HG02759 (cell line): Measurements from ENCODE around the gene CHRNA7.
A peak's percentile ranks its signal among the peaks of the same experiment; 100 is the strongest.
"Not testable (repeated sequence)": the region's sequence is repeated elsewhere in the genome, so short reads cannot be mapped to it uniquely, and the experiment has no call there.

ENCODE experiments used
- ATAC-seq: cut with Tn5 transposase; IDR thresholded peaks from one replicate; pipeline ENCODE4 v1.9.1; 2021; ENCODE audit warnings: mild to moderate bottlenecking, moderate library complexity; ENCODE audit not compliant: unreplicated experiment

The CHRNA7 gene

DNA sequence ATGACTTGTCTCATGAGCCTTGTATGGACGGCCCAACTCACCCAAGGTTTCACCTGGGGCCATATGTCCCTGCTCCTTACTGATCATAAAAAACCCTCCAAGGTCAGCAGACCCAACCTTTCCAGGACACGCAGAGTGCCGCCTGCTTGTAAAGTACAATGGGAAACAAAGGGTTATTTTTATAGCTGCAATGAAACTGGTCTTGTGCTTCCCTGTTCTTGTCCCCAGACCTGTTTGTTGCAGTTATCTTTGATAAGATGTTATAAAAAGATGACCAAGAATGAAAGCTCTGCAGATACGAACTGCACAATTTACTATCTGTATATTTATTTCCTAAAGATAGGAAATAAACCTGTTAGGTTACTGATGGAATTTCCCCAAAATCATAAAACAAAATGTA is 136.0 kb downstream of the CHRNA7 start:
- not testable (repeated sequence) for ATAC-seq

DNA sequence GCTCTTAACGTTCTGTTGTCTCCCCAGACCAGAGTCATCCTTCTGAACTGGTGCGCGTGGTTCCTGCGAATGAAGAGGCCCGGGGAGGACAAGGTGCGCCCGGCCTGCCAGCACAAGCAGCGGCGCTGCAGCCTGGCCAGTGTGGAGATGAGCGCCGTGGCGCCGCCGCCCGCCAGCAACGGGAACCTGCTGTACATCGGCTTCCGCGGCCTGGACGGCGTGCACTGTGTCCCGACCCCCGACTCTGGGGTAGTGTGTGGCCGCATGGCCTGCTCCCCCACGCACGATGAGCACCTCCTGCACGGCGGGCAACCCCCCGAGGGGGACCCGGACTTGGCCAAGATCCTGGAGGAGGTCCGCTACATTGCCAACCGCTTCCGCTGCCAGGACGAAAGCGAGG is 137.6 kb downstream of the CHRNA7 start:
- ATAC-seq: not testable (repeated sequence)

DNA sequence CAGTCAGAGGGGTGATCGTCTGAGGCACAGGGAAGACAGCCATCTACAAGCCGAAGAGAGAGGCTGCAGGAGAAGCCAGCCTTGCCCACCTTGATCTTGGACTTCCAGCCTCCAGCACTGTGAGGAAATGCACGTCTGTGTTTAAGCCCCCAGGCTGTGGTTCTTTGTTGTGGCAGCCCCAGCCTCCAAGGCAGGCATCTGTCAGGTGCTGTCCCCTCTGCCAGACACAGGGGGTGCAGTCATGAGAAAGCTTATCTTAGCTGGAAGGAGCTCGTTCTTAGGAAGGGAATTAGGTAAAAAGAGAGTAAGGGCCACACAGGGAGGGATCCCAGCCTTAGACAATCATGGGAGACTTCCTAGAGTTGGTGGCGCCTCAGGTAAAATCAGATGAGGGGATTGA is 150.3 kb downstream of the CHRNA7 start:
- ATAC-seq: not testable (repeated sequence)

DNA sequence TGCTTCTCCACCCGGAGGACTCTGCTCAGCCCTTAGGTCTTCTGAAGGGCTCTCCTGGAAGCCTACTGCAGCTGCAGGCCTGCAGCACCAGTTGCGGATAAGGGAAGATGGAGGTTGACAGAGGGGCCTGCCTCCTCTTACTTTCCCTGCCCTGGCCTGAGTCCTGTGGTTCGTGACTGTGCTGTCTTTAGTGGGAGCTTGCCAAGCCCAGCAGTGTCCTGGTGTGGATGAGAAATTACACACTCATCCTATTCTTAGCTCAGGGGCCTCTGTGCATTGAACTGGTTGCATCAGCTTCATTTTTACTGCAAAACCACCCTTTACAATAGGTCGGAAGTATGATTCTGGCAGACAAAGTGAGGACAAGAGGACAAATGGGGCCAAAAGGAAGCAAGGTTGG is 163.5 kb downstream of the CHRNA7 start:
- ATAC-seq: not testable (repeated sequence)

DNA sequence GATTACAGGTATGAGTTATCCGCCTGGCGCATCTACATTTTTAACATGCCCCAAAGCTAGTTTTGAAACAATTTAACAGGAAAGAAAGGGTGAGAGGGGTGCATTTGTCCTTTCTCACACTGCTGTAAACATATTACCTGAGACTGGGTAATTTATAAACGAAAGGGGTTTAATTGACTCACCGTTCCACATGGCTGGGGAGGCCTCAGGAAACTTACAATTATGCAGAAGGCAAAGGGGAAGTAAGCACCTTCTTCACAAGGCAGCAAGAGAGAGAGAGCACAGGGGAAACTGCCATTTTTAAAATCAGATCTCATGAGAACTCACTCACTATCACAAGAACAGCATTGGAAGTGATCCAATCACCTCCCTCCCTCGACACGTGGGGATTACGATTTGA is 165.9 kb downstream of the CHRNA7 start:
- peak; percentile 60 for ATAC-seq

DNA sequence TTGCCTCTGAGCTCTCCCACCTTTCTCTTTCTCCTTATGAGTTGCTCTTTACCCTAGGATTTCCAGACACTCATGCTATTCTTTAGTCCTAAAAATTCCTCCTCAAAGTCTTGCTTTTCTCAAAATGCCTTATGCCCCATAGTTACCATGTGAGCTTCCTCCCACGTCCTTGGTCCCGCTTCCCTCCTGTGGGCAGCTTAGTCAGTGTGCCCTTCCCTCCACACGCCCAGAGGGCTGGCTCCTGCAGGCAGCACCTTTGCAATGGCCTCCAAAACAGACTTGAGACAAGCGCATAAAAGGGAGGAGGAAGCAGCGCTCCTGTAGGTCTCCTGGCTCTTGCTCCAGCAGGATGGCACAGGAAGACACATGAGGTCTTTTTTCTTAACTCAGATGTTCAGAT is 168.6 kb downstream of the CHRNA7 start:
- ATAC-seq: not testable (repeated sequence)

DNA sequence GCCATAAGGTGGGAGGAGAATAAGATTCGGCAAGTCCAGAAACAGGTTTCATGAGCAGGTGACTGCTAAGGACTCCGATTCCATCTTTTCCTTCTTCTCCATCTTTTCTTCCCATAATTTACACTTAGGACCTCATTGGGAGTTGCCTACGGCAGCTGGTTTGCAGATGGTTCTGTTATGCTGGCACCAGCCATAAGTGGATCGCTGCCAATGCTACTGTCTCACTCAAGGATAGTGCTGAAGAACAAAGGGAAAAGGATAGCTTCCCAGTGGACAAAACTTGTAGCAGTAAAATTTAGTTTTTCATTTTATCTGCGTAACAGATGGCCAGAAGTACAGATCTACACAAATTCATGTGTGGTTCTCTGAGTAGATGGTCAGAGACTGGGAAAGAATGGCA is 178.8 kb downstream of the CHRNA7 start:
- not testable (repeated sequence) for ATAC-seq

DNA sequence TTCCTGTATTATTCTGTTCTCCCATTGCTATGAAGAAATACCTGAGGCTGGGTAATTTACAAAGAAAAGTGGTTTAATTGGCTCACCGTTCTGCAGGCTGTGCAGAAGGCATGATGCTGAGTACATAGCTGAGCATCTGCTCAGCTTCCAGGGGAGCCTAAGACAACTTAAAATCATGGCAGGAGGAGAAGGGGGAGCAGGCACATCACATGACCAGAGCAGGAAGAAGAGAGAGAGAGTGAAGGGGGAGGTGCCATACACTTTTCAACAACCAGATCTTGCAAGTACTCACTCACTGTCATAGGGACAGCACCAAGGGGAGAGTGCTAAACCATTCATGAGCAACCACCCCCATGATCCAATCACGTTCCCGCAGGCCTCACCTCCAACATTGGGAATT is 188.4 kb downstream of the CHRNA7 start:
- no peak for ATAC-seq
